ENCODE results near the gene EVI5. TPM values are rescaled to one million over a fixed set of nuclear protein-coding genes. Genes with fewer than 3 reads are reported as not detected.
"Not testable (repeated sequence)": the region's sequence is repeated elsewhere in the genome, so short reads cannot be mapped to it uniquely, and the experiment has no call there.

EVI5 gene
- total RNA-seq, 4 donors from 2014 or later = 16.3 to 135 (median 33.7) TPM

GRCh38 chr1:92653605-92654381, 131.1 kb downstream of the EVI5 start:
- H3K4me3 ChIP-seq = no peak overlapping the region
- no peak overlapping the region for H3K27ac ChIP-seq
- DNase-seq = no peak
- peaks cover 0 to 20% (median 0%) of the 10 kb centered on the region in 3 donors for H3K36me3 ChIP-seq
- TF ChIP-seq POLR2A (IDR thresholded peaks at IDR 0.05) = no peak
- TF ChIP-seq, protein P1, sequence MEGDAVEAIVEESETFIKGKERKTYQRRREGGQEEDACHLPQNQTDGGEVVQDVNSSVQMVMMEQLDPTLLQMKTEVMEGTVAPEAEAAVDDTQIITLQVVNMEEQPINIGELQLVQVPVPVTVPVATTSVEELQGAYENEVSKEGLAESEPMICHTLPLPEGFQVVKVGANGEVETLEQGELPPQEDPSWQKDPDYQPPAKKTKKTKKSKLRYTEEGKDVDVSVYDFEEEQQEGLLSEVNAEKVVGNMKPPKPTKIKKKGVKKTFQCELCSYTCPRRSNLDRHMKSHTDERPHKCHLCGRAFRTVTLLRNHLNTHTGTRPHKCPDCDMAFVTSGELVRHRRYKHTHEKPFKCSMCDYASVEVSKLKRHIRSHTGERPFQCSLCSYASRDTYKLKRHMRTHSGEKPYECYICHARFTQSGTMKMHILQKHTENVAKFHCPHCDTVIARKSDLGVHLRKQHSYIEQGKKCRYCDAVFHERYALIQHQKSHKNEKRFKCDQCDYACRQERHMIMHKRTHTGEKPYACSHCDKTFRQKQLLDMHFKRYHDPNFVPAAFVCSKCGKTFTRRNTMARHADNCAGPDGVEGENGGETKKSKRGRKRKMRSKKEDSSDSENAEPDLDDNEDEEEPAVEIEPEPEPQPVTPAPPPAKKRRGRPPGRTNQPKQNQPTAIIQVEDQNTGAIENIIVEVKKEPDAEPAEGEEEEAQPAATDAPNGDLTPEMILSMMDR (IDR thresholded peaks at IDR 0.05) = no peak
- peaks cover 0 to 12% (median 4%) of the 10 kb centered on the region in 4 donors for H3K9me3 ChIP-seq
- H3K4me1 ChIP-seq = no peaks in the 10 kb centered on the region
- H3K27me3 ChIP-seq = no peaks in the 10 kb centered on the region

DNA sequence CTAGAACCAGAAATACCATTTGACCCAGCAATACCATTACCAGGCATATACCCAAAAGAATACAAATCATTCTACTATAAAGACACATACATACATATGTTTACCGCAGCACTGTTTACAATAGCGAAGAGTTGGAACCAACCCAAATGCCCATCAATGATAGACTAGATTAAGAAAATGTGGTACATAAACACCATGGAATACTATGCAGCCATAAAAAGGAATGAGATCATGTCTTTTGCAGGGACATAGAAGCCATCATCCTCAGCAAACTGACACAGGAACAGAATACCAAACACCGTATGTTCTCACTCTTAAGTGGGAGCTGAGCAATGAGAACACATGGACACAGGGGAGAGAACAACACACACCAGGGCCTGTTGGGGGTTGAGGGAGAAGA, 144.2 kb downstream of the EVI5 start:
- H3K4me3 ChIP-seq, H3K4me1 ChIP-seq, H3K9me3 ChIP-seq, H3K27ac ChIP-seq, DNase-seq, H3K27me3 ChIP-seq: not testable (repeated sequence)
- H3K36me3 ChIP-seq = peaks cover 0 to 11% (median 0%) of the 10 kb centered on the region in 3 donors

GRCh38 chr1:92638498-92638897, 146.4 kb downstream of the EVI5 start:
- Histone ChIP-seq H3K36me3 (peaks cover 0 to 24% (median 0%) of the 10 kb centered on the region in 3 donors), H3K27ac (no peak overlapping the region), H3K27me3 (no peaks in the 10 kb centered on the region), H3K4me1 (no peaks in the 10 kb centered on the region), H3K9me3 (no peaks in the 10 kb centered on the region), H3K4me3 (no peak overlapping the region)
- TF ChIP-seq, protein P1 (IDR thresholded peaks at IDR 0.05) = no peak
- no peak for TF ChIP-seq POLR2A (IDR thresholded peaks at IDR 0.05)
- DNase-seq = no peak

DNA sequence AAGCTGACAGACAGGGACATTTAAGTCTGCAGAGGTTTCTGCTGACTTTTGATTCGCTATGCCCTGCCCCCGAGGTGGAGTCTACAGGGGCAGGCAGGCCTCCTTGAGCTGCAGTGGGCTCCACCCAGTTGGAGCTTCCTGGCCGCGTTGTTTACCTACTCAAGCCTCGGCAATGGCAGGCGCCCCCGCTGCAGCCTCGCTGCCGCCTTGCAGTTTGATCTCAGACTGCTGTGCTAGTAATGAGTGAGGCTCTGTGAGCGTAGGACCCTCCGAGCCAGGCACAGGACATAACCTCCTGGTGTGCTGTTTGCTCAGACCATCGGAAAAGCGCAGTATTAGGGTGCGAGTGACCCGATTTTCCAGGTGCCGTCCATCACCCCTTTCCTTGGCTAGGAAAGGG, 149.7 kb downstream of the EVI5 start:
- not testable (repeated sequence) for DNase-seq, H3K27me3 ChIP-seq, H3K4me3 ChIP-seq, H3K27ac ChIP-seq, H3K4me1 ChIP-seq, H3K9me3 ChIP-seq
- H3K36me3 ChIP-seq = peaks cover 0 to 20% (median 0%) of the 10 kb centered on the region in 3 donors

DNA sequence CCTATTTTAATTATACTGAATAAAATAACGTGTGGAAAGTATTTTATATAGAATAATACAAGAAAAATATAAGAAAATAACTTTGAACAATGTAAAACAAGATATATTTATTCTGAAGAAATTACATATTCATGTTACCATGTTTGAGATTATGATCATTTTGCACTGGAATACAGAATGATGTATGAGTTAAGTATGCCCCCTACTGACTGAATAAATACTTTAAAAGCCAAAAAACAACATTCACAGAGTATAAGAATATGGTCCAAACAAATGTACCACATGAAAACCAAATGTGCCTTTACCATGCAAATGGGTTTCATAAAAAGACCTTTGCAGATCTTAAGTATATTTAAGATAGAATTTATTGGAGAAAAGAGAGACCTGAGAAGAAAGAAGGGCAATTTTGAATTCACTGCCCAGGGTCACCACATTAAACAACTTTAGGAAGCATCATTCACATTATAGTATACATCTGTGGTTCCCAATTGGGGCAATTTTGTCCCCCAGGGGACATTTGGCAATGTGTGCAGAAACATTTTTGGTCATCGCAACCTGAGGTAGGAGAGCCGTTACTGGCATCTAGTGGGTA, 161.6 kb downstream of the EVI5 start:
- Histone ChIP-seq H3K36me3 (peaks cover 0 to 11% (median 0%) of the 10 kb centered on the region in 3 donors), H3K4me1 (no peaks in the 10 kb centered on the region), H3K9me3 (no peaks in the 10 kb centered on the region), H3K27me3 (no peaks in the 10 kb centered on the region), H3K4me3 (no peak overlapping the region), H3K27ac (no peak overlapping the region)
- TF ChIP-seq, protein P1 (IDR thresholded peaks at IDR 0.05) = peak in 5 of 6 experiments; percentile 26 to 49 (median 43)
- TF ChIP-seq POLR2A (IDR thresholded peaks at IDR 0.05) = no peak
- DNase-seq = no peak

DNA sequence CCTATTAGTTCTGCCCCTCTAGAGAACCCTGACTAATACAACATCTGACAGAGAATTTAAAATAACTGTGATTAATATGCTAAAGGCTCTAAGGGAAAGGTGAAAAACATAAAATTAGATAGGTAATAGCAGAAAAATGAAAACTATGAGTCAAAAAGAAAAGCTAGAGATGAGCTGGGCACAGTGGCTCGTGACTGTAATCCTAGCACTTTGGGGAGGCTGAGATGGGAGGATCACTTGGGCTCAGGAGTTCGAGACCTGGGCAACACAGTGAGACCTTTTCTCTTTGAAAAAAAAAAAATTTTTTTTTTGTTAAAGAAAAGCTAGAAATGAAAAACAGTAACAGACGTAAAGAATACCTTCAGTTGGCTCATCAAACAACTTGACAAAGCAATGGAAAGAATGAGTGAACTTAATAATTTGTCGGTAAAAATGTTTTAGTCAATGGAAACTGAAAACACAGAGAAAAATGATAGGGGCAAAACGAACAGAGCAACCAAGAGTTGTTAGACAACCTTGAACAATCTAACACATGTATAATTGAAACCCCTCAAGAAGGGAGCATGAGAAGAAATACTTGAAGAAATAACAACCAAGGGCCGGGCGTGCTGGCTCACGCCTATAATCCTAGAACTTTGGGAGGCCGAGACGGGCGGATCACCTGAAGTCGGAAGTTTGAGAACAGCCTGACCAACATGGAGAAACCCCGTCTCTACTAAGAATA, 165.3 kb downstream of the EVI5 start:
- Histone ChIP-seq H3K4me3 (no peak overlapping the region), H3K27ac (no peak overlapping the region), H3K27me3 (no peaks in the 10 kb centered on the region), H3K4me1 (no peaks in the 10 kb centered on the region), H3K36me3 (peaks cover 0 to 18% (median 0%) of the 10 kb centered on the region in 3 donors), H3K9me3 (no peaks in the 10 kb centered on the region)
- no peak for TF ChIP-seq POLR2A (IDR thresholded peaks at IDR 0.05)
- TF ChIP-seq, protein P1 (IDR thresholded peaks at IDR 0.05) = no peak
- DNase-seq = no peak

Measured in Peyer's patch (tissue), 4 donors.